HEK293 (cell line): ENCODE results near the gene IRF2BPL.
A peak's percentile ranks its signal among the peaks of the same experiment; 100 is the strongest.

ENCODE experiments used
- CTCF ChIA-PET: fragments of 350-600 bp; formaldehyde crosslinking; extraction: SDS; loops from one replicate; lab custom pipeline; 2021; ENCODE audit warnings: antibody characterized with exemption; lab: Yijun Ruan, JAX
- POLR2A ChIA-PET: fragments of 300-600 bp; formaldehyde crosslinking; extraction: SDS; loops from one replicate; lab custom pipeline; 2020; ENCODE audit warnings: antibody characterized with exemption, inconsistent platforms; lab: Yijun Ruan, JAX
- H3K27ac ChIP-seq: fragments of 200-500 bp; sonication (Bioruptor generic); 2 replicates; pipeline ENCODE4 v1.5.1; 2014; ENCODE audit warnings: low read depth, low read length, control low read depth, inconsistent platforms; ENCODE audit errors: extremely low read depth
- H3K36me3 ChIP-seq, 2 experiments: fragments of 200-500 bp in 1 of 2; sonication (Bioruptor generic) in 1 of 2; 1 replicate in 1 of 2; 2 replicates in 1 of 2; pipeline ENCODE4 v1.5.1; 2014 to 2017; ENCODE audit warnings: inconsistent platforms in 2 of 2, low read length in 2 of 2; ENCODE audit not compliant: control insufficient read depth in 2 of 2, insufficient read depth in 1 of 2
- H3K4me1 ChIP-seq: fragments of 200-500 bp; sonication (Bioruptor generic); 2 replicates; pipeline ENCODE4 v1.5.1; 2014; ENCODE audit warnings: mild to moderate bottlenecking, low read length, inconsistent platforms; ENCODE audit not compliant: control insufficient read depth, insufficient read depth
- H3K4me3 ChIP-seq: 2 replicates; pipeline ENCODE4 v1.5.1; 2011; ENCODE audit warnings: low read depth, mild to moderate bottlenecking, control low read depth, low read length, moderate library complexity
- H3K9me3 ChIP-seq: fragments of 200-500 bp; sonication (Bioruptor generic); 2 replicates; pipeline ENCODE4 v1.5.1; 2014; ENCODE audit warnings: low read depth, low read length, inconsistent platforms; ENCODE audit not compliant: control insufficient read depth, insufficient read depth
- GLIS1 ChIP-seq: fragments of 450-650 bp; formaldehyde crosslinking; IDR thresholded peaks from 2 replicates; pipeline ENCODE4 v1.5.1; 2016; ENCODE audit warnings: missing biosample characterization, missing genetic modification characterization
- PRDM1 ChIP-seq: fragments of 450-650 bp; formaldehyde crosslinking; IDR thresholded peaks from 2 replicates; pipeline ENCODE4; 2016; ENCODE audit warnings: missing biosample characterization, missing genetic modification characterization
- TCF7L2 ChIP-seq: IDR thresholded peaks from 2 replicates; pipeline ENCODE4 v1.6.1; 2011; ENCODE audit warnings: low read depth, mild to moderate bottlenecking, inconsistent platforms, low read length, moderate library complexity, borderline replicate concordance
- TRIM28 ChIP-seq: IDR thresholded peaks from 2 replicates; pipeline ENCODE4 v1.6.1; 2011; ENCODE audit warnings: low read length, control low read depth, borderline replicate concordance
- WT1 ChIP-seq: fragments of 450-650 bp; formaldehyde crosslinking; IDR thresholded peaks from 2 replicates; pipeline ENCODE4 v1.5.1; 2016; ENCODE audit warnings: missing biosample characterization, missing genetic modification characterization
- YY1 ChIP-seq: fragments of 450-650 bp; formaldehyde crosslinking; IDR thresholded peaks from 2 replicates; pipeline ENCODE4 v1.5.1; 2018; ENCODE audit warnings: missing biosample characterization, missing genetic modification characterization
- ZEB2 ChIP-seq: fragments of 450-650 bp; formaldehyde crosslinking; IDR thresholded peaks from 2 replicates; pipeline ENCODE4 v1.5.1; 2016; ENCODE audit warnings: missing biosample characterization, missing genetic modification characterization
- ZFHX2 ChIP-seq: fragments of 450-650 bp; formaldehyde crosslinking; conservative IDR thresholded peaks from 2 replicates; pipeline ENCODE4 v1.5.1; 2016; ENCODE audit warnings: missing biosample characterization, missing genetic modification characterization
- ZNF221 ChIP-seq: fragments of 450-650 bp; formaldehyde crosslinking; IDR thresholded peaks from 2 replicates; pipeline ENCODE4 v1.5.1; 2017; ENCODE audit warnings: missing biosample characterization, missing genetic modification characterization, borderline replicate concordance
- ZNF274 ChIP-seq, 2 experiments: fragments of 200-500 bp in 1 of 2; fragments of 450-650 bp in 1 of 2; sonication (Bioruptor generic) in 1 of 2; formaldehyde crosslinking in 1 of 2; IDR thresholded peaks; 2 replicates each; pipeline versions ENCODE4 v1.5.1 to v1.6.1; 2014 to 2016; ENCODE audit warnings: borderline replicate concordance in 1 of 2, inconsistent platforms in 1 of 2, low read length in 1 of 2, missing biosample characterization in 1 of 2, missing genetic modification characterization in 1 of 2
- ZNF324 ChIP-seq: fragments of 450-650 bp; formaldehyde crosslinking; IDR thresholded peaks from 2 replicates; pipeline ENCODE4 v1.5.1; 2016; ENCODE audit warnings: missing biosample characterization, missing genetic modification characterization
- ZNF37A ChIP-seq: fragments of 450-650 bp; IDR thresholded peaks from 2 replicates; pipeline ENCODE4 v1.5.1; 2018; ENCODE audit warnings: missing biosample characterization, missing genetic modification characterization
- ZNF398 ChIP-seq: fragments of 450-650 bp; formaldehyde crosslinking; IDR thresholded peaks from 2 replicates; pipeline ENCODE4 v1.5.1; 2017; ENCODE audit warnings: missing biosample characterization, missing genetic modification characterization
- ZNF530 ChIP-seq: fragments of 450-650 bp; formaldehyde crosslinking; IDR thresholded peaks from 2 replicates; pipeline ENCODE4 v1.5.1; 2016; ENCODE audit warnings: low read depth, missing biosample characterization, missing genetic modification characterization
- ZNF600 ChIP-seq: fragments of 450-650 bp; formaldehyde crosslinking; IDR thresholded peaks from 2 replicates; pipeline ENCODE4 v1.5.1; 2016; ENCODE audit warnings: missing biosample characterization, missing genetic modification characterization
- ZNF621 ChIP-seq: fragments of 450-650 bp; formaldehyde crosslinking; IDR thresholded peaks from 2 replicates; pipeline ENCODE4 v1.5.1; 2017; ENCODE audit warnings: missing biosample characterization, missing genetic modification characterization
- ZNF830 ChIP-seq: fragments of 450-650 bp; IDR thresholded peaks from 2 replicates; pipeline ENCODE4 v1.5.0; 2018; ENCODE audit warnings: missing biosample characterization, missing genetic modification characterization, low read depth, mild to moderate bottlenecking, moderate library complexity
- ZXDB ChIP-seq: fragments of 450-650 bp; formaldehyde crosslinking; IDR thresholded peaks from 2 replicates; pipeline ENCODE4 v1.5.1; 2016; ENCODE audit warnings: missing biosample characterization, missing genetic modification characterization
- TF ChIP-seq, protein P1 (sequence below): fragments of 450-650 bp; formaldehyde crosslinking; IDR thresholded peaks from 2 replicates; pipeline ENCODE4 v1.5.1; 2016; ENCODE audit warnings: missing biosample characterization, missing genetic modification characterization

Gene IRF2BPL

DNA sequence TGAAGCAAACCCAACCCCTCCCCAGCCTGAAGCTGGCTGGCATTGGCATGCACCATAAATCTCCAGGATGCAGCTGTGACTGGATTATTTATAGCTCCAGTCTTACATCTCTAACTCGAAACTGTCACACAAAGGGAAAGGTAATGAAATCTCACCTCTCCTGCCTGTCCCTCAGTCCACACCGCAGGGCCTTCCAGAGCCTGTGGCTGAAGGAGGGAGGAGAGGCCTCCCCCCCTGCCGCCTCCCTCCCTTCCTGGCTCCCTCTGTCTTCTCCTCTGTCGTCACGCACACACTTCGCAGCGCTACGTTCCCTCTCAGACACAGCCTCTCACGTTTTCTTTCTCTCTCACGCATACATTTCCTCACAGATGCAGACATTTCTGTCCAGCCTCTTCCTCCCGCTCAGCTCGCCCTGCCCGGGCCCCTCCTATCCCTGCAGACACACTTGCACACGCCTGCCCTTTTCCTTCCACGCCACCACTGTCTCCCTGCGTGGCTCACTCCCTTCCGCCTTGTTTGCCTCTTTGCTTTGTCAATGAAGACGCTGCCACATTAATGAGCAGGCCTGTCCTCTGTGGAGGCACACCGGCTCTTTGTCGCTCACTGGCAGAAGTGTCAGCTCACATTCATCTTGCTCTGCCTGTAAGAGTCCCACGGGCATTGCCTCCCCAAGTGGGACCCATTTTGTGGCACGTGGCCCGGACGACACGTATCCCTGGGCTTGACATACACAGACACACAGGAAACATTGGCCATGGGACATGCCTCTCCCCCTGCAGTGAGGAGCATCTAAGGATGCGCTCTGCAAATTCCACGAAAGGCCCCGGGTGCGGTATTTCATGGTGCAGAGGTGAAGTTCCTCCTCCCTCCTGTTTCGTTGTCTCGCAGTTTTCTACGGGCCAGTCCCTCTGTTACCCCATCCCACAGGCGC is 27.9 kb downstream of the IRF2BPL start:
- CTCF ChIA-PET: no interaction called here
- Histone ChIP-seq H3K27ac (no peak overlapping the region), H3K4me1 (peaks cover 10% of the 10 kb centered on the region), H3K9me3 (no peaks in the 10 kb centered on the region), H3K4me3 (no peak overlapping the region), H3K36me3 (no peaks in the 10 kb centered on the region)
- TF ChIP-seq PRDM1 (tag by site-specific recombination) (0 out of 2 replicates have a peak, but pooled peaks have one; percentile 32), TCF7L2 (no peak), WT1 (tag by site-specific recombination) (peak; percentile 51; the same call in 1 of the 2 replicates), ZNF398 (tag by site-specific recombination) (peak; percentile 75), ZNF221 (tag by site-specific recombination) (no peak), ZNF324 (tag by site-specific recombination) (no peak), ZNF830 (tag by site-specific recombination) (no peak), ZNF274 (IDR thresholded peaks at IDR 0.05; ENCODE audit: low read length) (no peak), ZNF274 (tag by site-specific recombination; IDR thresholded peaks at IDR 0.05; ENCODE audit: borderline replicate concordance) (no peak), ZNF37A (tag by site-specific recombination) (no peak), ZNF530 (tag by site-specific recombination) (no peak), ZNF600 (tag by site-specific recombination) (peak; percentile 54; the same call in 1 of the 2 replicates), ZXDB (tag by site-specific recombination) (no peak), TRIM28 (peak; percentile 27; the same call in 1 of the 2 replicates), ZFHX2 (tag by site-specific recombination) (no peak), YY1 (tag by site-specific recombination) (no peak), ZNF621 (tag by site-specific recombination) (no peak)
- TF ChIP-seq, protein P1, sequence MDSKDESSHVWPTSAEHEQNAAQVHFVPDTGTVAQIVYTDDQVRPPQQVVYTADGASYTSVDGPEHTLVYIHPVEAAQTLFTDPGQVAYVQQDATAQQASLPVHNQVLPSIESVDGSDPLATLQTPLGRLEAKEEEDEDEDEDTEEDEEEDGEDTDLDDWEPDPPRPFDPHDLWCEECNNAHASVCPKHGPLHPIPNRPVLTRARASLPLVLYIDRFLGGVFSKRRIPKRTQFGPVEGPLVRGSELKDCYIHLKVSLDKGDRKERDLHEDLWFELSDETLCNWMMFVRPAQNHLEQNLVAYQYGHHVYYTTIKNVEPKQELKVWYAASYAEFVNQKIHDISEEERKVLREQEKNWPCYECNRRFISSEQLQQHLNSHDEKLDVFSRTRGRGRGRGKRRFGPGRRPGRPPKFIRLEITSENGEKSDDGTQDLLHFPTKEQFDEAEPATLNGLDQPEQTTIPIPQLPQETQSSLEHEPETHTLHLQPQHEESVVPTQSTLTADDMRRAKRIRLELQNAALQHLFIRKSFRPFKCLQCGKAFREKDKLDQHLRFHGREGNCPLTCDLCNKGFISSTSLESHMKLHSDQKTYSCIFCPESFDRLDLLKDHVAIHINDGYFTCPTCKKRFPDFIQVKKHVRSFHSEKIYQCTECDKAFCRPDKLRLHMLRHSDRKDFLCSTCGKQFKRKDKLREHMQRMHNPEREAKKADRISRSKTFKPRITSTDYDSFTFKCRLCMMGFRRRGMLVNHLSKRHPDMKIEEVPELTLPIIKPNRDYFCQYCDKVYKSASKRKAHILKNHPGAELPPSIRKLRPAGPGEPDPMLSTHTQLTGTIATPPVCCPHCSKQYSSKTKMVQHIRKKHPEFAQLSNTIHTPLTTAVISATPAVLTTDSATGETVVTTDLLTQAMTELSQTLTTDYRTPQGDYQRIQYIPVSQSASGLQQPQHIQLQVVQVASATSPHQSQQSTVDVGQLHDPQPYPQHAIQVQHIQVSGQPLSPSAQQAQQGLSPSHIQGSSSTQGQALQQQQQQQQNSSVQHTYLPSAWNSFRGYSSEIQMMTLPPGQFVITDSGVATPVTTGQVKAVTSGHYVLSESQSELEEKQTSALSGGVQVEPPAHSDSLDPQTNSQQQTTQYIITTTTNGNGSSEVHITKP (tag by site-specific recombination): 0 out of 2 replicates have a peak, but pooled peaks have one; percentile 17
- POLR2A ChIA-PET: interaction anchor here (1.5 kb wide), 1 partner anchor 39 kb away, joined by 3 read pairs; no protein-coding TSS in a partner anchor

DNA sequence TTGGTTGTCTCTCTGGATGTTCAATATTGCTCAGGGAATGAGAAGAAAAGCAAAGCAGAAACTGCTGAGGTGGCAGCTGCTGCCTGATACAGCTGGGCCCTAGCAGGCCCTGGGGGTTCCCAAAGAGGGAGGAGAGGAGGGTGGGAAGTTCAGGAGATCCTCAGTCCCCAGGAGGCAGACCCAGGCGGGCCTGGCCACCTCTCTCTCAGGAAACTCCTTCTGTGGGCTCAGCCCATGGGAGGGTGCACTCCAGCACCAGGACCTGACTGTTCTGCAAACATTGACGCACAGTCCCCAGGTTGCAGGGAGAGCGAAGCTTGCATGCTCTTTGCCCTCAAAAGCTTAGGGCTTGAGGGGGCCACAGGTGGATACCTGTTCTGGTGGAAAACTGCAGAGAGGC is 29.6 kb downstream of the IRF2BPL start:
- CTCF ChIA-PET: interaction anchor here (0.7 kb wide), 1 partner anchor 29 kb away, joined by 3 read pairs; no protein-coding TSS in a partner anchor
- POLR2A ChIA-PET: no interaction called here
- H3K9me3 ChIP-seq: no peaks in the 10 kb centered on the region
- H3K4me3 ChIP-seq: no peak overlapping the region
- H3K4me1 ChIP-seq: peaks cover 6% of the 10 kb centered on the region
- no peaks in the 10 kb centered on the region for H3K36me3 ChIP-seq
- no peak overlapping the region for H3K27ac ChIP-seq
- TF ChIP-seq GLIS1 (tag by site-specific recombination): peak; percentile 69
- TF ChIP-seq ZEB2 (tag by site-specific recombination): no peak
